GM18951 (cell line): ENCODE data around the gene NFIA.

Source experiments
- POLR2A ChIP-seq: IDR thresholded peaks from 4 replicates; pipeline ENCODE4 v1.6.1; 2011; ENCODE audit warnings: mild to moderate bottlenecking; ENCODE audit not compliant: insufficient read length, insufficient read depth; ENCODE audit errors: extremely low read depth
- in situ Hi-C: fragments of 300-500 bp; cut with MboI; formaldehyde crosslinking; loops from one replicate; pipeline ENCODE4 v1.12.0; 2022; ENCODE audit warnings: low sequenced_read_pairs, mixed read lengths, inconsistent platforms; ENCODE audit not compliant: unreplicated experiment

Gene NFIA

DNA sequence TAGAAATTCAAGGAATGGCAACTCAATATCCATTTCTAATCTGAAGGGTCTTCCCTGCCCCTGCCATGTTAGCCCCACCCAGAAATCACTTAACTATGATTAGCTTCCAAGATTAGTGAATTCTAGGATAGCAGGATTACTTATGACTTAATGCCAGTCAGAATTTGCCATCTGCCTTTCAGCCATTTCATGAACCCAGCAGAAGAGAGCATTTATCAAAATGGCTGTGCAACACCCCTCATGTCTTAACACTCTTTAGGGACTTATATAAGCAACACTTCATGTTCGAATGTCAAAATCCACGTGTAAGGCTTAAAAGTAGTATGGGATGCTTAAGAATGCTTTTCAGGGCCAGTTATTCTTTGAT, 288.5 kb downstream of the NFIA start:
- in situ Hi-C loops, result no loop called here
- TF ChIP-seq POLR2A, result no peak

DNA sequence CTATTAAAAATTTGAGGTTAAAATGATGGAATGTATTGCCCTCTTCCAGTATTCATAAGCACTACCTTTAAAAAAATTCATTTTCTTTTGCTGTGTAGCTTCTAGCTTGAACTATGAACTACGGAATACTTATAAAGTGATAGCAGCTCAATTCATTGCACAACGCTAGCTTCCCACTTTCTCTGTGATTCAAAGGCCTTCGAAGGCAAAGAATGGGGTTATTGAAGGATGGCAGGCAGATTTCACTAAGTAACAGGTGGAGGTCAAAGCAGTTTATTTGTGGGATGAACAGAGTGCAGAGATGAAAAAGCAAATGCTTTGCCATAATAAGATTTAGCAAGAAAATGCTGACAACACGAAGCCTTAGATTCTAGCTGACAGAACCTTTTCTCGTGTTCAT, 290.6 kb downstream of the NFIA start:
- in situ Hi-C loops, result no loop called here
- no peak for TF ChIP-seq POLR2A

DNA sequence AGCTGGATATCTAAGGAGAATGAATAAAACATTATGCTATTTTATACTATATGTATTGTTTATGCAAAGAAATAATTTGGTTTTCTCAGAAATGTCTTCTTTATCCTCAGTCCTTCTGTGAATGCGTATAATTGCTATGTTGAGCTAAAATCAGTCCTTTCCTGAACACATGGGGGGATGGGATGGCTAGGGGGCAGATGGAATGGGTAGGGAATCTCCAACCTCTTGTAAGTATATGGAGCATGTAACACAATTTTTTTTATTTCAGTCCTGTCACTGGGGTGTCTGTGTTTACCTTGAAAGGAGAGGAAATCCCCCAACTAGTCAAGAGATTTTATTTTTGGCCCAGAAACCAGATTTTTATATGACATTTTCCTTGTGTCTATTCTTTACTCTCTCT, 291.8 kb downstream of the NFIA start:
- no peak for TF ChIP-seq POLR2A
- in situ Hi-C loops, result no loop called here

DNA sequence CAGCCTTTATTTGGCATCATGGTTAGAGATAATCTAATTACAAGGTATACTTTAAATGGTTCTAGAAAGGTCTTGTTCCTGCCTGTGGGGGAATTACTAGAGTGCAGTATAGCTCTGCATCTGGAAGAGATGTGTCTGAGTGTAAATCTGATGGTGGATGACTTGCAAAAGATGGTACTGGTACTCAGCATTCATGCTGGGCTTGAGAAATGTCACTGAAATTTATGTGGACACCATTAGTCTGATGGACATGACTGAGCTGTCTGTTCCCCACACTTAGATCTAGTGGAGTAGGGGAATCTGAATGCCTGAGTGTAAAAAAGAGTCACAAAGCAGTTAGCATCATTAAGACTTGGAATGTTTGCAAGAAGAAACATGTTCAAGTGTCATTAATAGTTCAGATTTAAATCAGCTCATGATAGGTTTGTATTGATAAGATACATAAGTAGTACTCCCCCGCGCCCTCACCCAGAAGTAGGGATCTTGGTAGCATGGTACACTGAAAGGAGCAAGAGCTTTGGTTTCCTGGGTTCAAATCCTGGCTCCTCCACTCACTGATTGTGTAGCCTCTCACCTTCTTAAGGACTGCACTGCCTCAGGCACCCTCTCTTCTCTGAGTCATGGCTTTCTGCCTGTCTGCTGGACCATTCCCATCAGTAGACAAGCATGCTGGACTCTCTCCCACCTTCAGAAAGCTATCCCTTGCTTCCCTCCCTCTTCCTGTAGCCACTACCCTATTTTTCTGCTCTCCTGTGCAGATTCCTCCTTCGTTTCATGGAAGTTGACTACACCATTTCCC, 292.9 kb downstream of the NFIA start:
- in situ Hi-C loops, result no loop called here

DNA sequence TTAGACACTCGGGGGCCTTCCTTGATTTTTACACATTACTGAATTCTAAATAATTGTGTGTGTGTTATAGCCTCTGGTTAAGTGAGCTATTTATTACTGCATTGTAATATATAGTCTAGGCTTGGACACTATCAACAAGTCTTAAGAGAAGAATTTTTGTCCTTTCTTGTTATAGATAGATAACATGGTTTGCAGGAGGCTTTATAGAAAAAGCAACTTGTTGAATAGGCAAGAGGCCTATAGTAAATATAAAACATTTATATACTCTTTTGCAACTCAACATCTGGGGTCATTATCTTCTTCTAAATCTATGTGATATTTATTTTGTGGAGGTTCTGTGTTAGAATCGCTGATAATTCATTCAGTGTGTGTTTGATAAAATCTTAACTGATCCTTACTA, 293.8 kb downstream of the NFIA start:
- TF ChIP-seq POLR2A, result no peak
- in situ Hi-C loops, result no loop called here

More for the DNA sequence above, 292.9 kb downstream of the NFIA start:
- TF ChIP-seq POLR2A, result no peak

DNA sequence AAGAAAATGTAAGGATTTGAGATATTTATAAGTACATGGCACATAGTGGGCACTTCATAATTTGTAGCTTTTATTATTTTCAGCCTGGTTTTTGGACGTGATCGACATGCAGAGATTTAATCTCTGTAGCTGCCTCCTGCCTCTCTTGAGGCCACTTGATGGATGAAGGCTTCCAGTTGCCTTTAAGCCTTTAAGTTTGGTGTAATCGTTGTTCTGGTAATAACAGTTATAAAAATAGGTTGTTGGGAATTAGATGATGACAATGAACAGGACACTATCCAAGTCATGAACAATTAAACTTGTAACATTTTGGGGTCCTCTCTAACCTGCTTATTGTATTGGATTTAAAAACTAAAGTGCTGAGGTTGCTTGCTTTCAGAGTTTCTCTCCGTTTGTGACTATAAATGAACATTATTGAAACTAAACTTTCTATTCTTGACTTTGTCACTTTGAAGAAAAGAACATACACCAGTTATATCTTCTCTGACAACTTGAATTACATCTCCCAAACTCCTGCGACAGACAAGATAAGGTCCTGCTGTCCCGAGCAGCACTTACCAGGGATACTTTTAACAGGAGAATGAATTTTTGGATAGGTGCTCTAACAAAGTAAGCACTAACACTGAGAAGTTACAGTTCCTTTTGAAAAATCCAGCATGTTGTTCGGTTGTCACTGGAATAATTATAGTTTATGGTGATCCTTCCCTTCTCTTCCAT, 295.0 kb downstream of the NFIA start:
- in situ Hi-C loops, result no loop called here

DNA sequence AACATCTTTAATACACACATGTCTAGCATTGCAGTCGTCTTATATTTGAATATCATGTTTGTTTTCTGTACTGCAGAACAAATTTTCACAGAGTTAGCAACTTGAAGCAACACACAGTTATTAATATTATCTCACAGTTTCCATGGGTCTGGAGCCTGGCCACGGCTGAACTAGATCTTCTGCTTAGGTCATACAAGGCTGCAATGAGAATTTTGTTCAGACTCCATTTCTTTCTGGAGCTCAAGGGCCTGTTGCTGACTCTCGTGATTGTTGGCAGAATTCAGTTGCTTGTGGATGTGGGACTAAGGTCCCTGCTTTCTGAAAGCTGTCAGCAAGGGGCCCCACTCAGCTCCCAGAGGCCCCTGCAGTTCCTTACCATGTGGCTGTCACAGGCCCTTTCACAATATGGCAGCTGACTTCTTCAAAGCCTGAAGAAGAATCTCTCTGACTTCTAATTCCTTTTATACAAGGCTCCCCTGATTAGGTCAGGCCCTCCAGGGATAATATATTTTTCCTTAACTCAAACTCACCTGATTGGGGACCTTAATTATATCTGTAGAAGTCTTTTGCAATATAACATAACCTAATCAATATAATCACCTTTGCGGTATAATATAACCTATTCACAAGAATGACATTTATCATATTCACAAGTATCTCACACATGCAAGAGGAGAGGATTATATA, 296.3 kb downstream of the NFIA start:
- in situ Hi-C loops, result no loop called here
- TF ChIP-seq POLR2A, result no peak

More for the DNA sequence above, 295.0 kb downstream of the NFIA start:
- TF ChIP-seq POLR2A, result no peak

DNA sequence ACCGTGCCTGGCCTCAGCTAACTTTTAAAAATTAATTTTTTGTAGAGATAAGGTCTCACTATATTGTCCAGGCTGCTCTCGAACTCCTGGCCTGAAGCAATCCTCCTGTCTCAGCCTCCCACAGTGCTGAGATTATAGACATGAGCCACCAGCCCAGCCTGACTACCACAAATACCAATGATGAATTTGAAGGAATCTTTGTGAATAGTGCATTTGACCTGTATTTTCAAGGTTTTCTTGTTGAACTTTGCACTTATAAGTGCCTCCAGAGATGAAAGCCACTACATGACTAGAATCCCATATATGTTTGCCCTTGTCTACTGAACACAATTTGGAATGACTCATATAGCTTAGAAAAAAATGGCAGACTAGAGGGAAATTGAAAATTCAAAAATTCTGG, 297.3 kb downstream of the NFIA start:
- in situ Hi-C loops, result no loop called here
- no peak for TF ChIP-seq POLR2A

DNA sequence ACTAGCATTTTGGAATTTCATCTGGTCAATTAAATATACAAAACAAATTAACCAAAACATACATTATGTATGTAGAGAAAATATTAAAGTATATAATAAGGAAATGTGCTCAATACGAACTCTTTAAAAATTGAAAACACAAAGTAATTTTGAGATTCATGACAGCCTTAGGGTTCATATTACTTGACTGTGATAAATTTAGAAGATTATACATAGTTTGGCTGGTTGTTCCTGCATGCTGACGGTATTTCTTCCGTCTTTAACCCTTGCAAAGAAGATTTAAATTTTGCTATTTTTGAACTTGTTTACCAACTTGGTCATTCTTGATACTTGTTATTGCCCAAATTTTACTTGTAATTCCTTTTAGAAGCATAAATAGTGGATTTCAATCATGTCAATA, 298.2 kb downstream of the NFIA start:
- TF ChIP-seq POLR2A, result no peak
- in situ Hi-C loops, result no loop called here

DNA sequence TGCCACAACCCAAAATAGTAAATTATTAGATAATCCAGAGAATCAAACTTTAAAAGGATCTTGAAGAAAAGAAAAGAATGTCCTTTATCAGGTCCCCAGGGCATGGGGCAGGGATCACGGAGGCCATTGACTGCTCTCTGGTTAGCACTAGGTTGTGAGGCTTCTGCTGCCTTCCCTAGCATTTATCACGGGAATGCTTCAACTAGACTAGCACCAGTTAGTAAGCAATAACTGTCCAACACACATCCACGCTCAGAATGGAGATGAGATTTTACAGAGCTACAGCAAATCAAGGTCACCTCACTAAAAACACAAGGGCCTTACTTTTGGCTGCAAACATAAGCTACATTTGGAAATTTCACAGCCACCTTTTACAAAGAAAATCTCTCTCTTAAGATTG, 304.0 kb downstream of the NFIA start:
- TF ChIP-seq POLR2A, result no peak
- in situ Hi-C loops, result no loop called here

DNA sequence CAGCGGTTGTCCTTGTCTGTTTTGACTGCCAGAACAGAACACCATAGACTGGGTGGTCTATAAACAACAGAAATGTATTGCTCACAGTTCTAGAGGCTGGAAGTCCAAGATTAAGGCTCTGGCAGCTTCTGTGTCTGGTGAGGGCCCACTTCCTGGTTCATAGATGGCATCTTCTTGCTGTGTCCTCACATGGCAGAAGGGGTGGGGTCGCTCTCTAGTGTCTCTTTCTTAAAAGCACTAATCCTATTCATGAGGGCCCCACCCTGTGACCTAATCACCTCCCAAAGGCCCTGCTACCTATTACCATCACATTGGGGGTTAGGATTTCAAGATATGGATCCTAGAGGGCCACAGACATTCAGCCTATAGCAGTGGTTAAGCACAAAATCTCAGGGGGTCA, 304.4 kb downstream of the NFIA start:
- TF ChIP-seq POLR2A, result no peak
- in situ Hi-C loops, result no loop called here

DNA sequence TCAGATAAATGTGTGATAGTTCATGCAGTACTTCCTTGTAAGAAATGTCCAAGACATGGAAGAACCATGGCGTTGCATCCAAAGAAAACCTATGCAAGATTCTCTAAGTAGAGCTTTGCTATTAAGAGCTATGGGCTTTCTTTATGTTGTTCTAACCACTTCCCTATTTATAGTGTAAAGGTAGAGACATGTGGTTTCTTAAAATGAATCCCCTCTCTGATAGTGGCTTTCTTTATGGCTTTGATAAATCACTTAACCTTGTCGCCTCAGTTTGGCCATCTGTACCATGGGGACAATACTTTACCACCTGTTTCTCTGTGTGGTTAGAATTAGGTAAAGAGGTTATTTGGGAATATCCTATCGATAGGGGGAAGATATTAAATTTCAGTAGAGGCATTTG, 305.5 kb downstream of the NFIA start:
- in situ Hi-C loops, result no loop called here
- TF ChIP-seq POLR2A, result no peak

DNA sequence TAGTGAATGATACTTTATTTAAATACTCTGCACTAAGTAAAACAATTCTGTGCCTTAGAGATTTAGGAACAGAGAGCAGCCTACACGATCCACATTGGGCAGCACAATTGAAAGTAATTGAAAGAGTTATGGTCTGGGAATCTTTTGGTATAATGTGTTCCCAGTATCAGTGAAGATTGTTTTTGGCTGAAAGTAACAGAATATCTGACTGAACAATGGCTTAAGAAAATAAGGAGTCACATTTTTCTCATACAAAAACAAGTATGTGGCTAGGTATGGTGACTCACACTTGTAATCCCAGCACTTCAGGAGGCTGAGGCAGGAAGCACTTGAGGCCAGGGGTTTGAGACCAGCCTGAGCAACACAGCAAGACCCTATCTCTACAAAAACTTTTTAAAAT, 306.2 kb downstream of the NFIA start:
- in situ Hi-C loops, result no loop called here
- no peak for TF ChIP-seq POLR2A

DNA sequence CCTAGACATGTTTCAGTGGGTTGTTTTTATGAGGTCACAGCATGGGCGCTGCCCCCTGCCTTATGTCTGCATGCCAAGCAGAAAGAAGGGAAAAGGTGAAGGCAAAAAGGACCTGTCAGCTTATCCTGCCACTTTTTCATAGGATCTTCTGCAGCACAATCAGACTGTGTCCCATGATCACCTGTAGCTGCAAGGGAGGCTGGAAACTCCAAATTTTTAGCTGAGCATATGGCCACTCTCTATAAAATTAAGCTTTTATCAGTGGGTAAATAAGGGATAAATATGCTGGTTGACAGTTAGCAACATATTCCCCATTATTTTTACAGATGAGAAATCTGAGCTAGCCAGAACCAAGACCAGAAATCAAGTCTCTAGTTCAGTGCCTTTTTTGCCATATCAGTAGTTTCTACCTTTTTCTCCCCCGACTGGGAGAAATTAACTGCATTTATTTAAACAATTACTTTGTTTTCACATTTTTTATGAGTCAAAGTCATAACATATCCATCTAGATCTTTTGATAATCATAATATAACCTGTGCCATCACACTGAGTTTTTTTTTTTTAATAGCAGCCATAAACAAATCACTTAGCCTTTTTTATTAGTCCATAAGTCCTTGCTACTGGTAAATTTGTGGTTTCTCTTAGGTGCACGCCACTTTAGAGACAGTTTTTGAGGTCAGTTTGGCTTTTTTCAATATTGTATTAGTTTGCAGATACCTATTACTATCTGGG, 307.0 kb downstream of the NFIA start:
- in situ Hi-C loops, result no loop called here

More for the DNA sequence above, 307.0 kb downstream of the NFIA start:
- TF ChIP-seq POLR2A, result no peak
